ENCODE measurements around the gene DDX20. TPM values are rescaled to one million over a fixed set of nuclear protein-coding genes. Genes with fewer than 3 reads are reported as not detected.

Gene DDX20
- total RNA-seq, 1 donor from 2014 or later = 18.1 TPM

DNA sequence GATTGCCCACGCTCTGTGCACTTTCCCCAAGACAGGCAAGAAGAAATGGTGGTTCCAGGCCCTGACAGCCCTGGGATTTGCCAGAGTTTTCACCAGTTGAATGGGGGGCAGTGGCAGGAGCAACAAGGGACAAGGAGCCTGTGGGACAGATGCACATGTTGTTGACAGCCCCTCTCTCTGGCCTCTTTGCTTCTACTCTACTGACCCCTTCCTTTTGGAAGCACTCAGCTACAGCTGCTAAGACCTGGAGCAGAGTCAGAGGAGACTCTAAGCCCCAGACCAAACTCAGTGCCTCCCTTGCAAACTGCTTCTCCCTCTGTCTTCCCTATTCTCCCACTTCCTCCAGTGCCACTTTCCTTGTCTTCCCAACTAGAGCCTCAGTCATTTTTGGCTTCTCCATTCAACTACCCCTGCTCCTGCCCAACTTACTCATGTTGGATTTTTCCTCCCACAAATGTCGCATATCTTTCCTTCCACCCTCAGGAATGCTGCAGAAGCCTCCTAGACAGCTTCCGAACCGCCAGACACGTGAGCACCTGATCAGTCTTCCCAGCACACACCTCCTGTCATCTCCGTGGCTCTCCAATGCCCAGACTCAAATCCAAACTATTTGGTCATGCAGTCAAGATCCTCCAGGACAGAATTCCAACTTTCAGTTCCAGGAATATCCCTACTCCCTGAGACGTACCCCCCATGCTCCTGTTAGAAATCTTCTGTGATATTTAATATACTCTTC is 25.6 kb upstream of the DDX20 start:
- peaks cover 17% of the 10 kb centered on the region for H3K4me1 Mint-ChIP-seq (ENCODE audit: unreplicated experiment)
- TF ChIP-seq, protein P1, sequence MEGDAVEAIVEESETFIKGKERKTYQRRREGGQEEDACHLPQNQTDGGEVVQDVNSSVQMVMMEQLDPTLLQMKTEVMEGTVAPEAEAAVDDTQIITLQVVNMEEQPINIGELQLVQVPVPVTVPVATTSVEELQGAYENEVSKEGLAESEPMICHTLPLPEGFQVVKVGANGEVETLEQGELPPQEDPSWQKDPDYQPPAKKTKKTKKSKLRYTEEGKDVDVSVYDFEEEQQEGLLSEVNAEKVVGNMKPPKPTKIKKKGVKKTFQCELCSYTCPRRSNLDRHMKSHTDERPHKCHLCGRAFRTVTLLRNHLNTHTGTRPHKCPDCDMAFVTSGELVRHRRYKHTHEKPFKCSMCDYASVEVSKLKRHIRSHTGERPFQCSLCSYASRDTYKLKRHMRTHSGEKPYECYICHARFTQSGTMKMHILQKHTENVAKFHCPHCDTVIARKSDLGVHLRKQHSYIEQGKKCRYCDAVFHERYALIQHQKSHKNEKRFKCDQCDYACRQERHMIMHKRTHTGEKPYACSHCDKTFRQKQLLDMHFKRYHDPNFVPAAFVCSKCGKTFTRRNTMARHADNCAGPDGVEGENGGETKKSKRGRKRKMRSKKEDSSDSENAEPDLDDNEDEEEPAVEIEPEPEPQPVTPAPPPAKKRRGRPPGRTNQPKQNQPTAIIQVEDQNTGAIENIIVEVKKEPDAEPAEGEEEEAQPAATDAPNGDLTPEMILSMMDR (conservative IDR thresholded peaks at IDR 0.05) = no peak
- H3K9me3 Mint-ChIP-seq = no peaks in the 10 kb centered on the region
- no peaks in the 10 kb centered on the region for H3K36me3 Mint-ChIP-seq
- peak overlapping the region; percentile 0 for H3K27ac Mint-ChIP-seq
- peak overlapping the region; percentile 10 for H3K4me3 Mint-ChIP-seq
- no peak for DNase-seq (ENCODE audit: extremely low spot score, unreplicated experiment)
- H3K27me3 Mint-ChIP-seq = peaks cover 3% of the 10 kb centered on the region

- peaks cover 17% of the 10 kb centered on the region for H3K4me1 Mint-ChIP-seq (ENCODE audit: unreplicated experiment)
- no peak overlapping the region for H3K27ac Mint-ChIP-seq
- H3K27me3 Mint-ChIP-seq = peaks cover 3% of the 10 kb centered on the region
- TF ChIP-seq, protein P1 (conservative IDR thresholded peaks at IDR 0.05) = no peak
- H3K36me3 Mint-ChIP-seq = no peaks in the 10 kb centered on the region
- no peak for DNase-seq (ENCODE audit: extremely low spot score, unreplicated experiment)
- no peaks in the 10 kb centered on the region for H3K9me3 Mint-ChIP-seq
- H3K4me3 Mint-ChIP-seq = no peak overlapping the region
Measured at GRCh38 chr1:111730706-111731105, 25.0 kb upstream of the DDX20 start.

- Mint-ChIP-seq H3K4me3 (no peak overlapping the region), H3K9me3 (no peaks in the 10 kb centered on the region), H3K36me3 (no peaks in the 10 kb centered on the region), H3K4me1 (ENCODE audit: unreplicated experiment) (peaks cover 18% of the 10 kb centered on the region), H3K27ac (no peak overlapping the region), H3K27me3 (peaks cover 3% of the 10 kb centered on the region)
- DNase-seq (ENCODE audit: extremely low spot score, unreplicated experiment) = no peak
- TF ChIP-seq, protein P1 (conservative IDR thresholded peaks at IDR 0.05) = no peak
Measured at GRCh38 chr1:111731956-111732355, 23.7 kb upstream of the DDX20 start.

DNA sequence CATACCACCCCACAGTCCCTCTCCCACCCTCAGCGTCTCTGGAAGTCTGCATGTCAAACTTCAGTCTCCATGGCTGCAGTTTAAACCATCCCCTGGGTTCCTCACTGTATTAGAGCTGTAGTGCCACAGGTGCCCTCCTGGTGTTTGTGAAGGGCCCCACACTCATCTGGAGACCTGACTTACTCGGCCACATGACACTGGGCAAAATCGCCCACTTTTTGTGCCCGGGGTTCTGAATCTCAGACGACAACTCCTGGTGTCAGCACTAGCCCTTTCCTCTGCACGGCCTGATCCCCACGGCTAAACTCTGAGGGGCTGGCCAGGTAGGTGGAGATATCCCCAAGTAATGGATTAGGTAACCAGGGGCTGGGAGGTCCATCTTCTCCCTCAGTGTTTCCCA is 23.0 kb upstream of the DDX20 start:
- H3K36me3 Mint-ChIP-seq = no peaks in the 10 kb centered on the region
- H3K27ac Mint-ChIP-seq = peak overlapping the region; percentile 79
- TF ChIP-seq, protein P1 (conservative IDR thresholded peaks at IDR 0.05) = no peak

DNA sequence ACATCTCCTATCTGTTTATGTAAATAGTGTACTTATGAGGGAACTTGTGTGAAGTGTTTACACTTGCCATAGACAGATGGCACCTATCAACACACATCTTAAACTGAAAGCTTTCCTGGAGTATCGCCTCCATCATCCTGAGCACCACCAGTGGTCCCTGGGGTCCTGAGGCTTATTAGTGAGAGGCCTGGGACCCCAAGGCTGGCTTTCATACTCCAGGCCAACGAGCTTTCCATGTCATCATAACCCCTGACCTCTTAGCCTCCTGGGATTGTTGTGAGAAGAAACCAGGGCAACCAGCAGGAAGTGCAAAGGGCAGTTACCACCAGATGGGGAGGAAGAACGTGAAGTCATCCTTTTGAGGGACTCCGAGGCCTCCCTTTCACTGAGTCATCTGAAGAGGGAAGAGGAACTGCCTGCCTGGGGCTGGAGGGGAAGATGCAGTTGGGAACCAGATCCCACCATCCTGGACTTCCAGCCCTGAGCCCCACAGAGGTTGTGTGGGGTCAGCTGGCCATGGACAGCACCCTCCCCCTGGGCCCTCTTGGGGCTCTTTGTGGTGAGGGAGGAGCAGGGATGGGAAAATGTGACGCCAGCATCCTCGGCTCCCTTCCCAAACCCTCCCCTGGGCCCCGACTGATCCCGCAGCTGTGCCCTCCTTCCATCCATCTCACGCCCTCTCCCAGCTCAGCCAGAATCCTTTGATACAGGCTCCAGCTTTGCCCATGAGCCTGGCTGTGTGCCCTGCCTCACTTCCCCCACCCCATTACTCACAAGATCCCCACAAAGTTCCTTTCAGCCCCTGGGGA is 22.3 kb upstream of the DDX20 start:
- TF ChIP-seq, protein P1 (conservative IDR thresholded peaks at IDR 0.05) = no peak
- Mint-ChIP-seq H3K36me3 (no peaks in the 10 kb centered on the region), H3K27me3 (peaks cover 7% of the 10 kb centered on the region), H3K27ac (peak overlapping the region; percentile 79), H3K4me3 (no peak overlapping the region), H3K4me1 (ENCODE audit: unreplicated experiment) (peaks cover 30% of the 10 kb centered on the region), H3K9me3 (no peaks in the 10 kb centered on the region)
- DNase-seq (ENCODE audit: extremely low spot score, unreplicated experiment) = no peak

More for the DNA sequence above, 23.0 kb upstream of the DDX20 start:
- Mint-ChIP-seq H3K9me3 (no peaks in the 10 kb centered on the region), H3K4me1 (ENCODE audit: unreplicated experiment) (peaks cover 26% of the 10 kb centered on the region), H3K4me3 (no peak overlapping the region), H3K27me3 (peaks cover 3% of the 10 kb centered on the region)
- no peak for DNase-seq (ENCODE audit: extremely low spot score, unreplicated experiment)
